Mesodermal cell (in vitro differentiated cells): Measurements from ENCODE around the gene STPG3.
A peak's percentile ranks its signal among the peaks of the same experiment; 100 is the strongest.

ENCODE experiments used
- H3K27ac ChIP-seq: 2 replicates; pipeline ENCODE4 v1.7.0; 2013; ENCODE audit warnings: mild to moderate bottlenecking, low read depth, low read length, moderate library complexity; ENCODE audit not compliant: severe bottlenecking
- H3K36me3 ChIP-seq: 2 replicates; pipeline ENCODE4 v1.7.1; 2013; ENCODE audit warnings: mild to moderate bottlenecking, low read length, moderate library complexity; ENCODE audit not compliant: control insufficient read depth, insufficient read depth
- H3K4me1 ChIP-seq: one replicate; pipeline ENCODE4 v1.7.1; 2013; ENCODE audit warnings: mild to moderate bottlenecking, low read length; ENCODE audit not compliant: insufficient read depth, control insufficient read depth, poor library complexity, severe bottlenecking
- H3K4me3 ChIP-seq: 2 replicates; pipeline ENCODE4 v1.7.0; 2013; ENCODE audit warnings: low read length, control low read depth, mild to moderate bottlenecking; ENCODE audit not compliant: insufficient read depth, poor library complexity, severe bottlenecking; ENCODE audit errors: extremely low read depth
- H3K9me3 ChIP-seq: 2 replicates; pipeline ENCODE4 v1.7.1; 2013; ENCODE audit warnings: mild to moderate bottlenecking, low read length, moderate library complexity; ENCODE audit not compliant: control insufficient read depth
- WGBS, 2 experiments: methylation state at CpG; one replicate each; pipeline ENCODE4 v1.1.5; 2013; ENCODE audit warnings: missing lambda C conversion rate in 2 of 2; ENCODE audit not compliant: insufficient coverage in 2 of 2; 5-methylcytosine and 5-hydroxymethylcytosine counted together

The STPG3 gene

DNA sequence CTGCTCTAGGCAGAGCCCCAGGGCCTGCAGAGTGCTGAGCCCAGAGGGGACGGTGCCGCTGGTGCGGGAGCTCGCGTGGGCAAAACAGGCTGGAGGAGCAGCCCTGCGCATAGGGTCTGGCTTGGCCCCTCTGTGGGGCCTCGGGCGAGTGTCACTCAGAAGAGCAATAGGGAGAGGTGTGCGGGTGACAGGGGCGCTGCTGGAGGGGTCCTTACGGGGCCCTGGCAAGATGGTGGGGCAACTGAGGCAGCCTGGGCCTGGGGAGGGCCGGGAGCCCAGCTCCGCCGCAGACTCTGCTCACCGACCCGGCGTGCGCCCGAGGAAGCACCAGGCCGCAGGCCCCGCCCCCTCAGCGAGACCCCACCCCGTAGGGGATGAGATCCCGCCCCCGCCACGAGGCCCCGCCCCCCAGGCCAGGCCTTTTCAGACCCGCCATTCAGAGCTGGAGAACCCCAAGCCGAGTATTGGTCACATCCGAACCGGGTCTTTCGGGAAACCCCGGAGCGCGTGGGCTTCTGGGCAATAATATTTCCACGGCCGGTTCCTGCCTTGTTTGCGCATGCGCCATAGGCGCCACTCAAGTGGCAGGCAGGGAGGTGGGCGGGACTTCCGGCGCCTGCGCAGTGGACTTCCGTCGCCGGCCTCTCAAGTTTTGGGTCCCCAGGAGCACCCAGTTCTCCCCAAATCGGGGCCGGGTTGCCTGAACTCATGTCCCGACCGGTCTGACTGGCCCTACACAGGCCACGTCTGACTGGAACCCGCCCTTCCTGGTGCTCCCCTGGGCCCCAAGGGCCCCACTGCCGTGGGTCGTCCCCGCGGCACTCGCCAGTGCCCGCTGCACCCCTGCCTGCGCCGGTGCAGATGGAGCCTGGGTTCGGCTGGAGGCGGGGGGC lies 27.8 kb upstream of the STPG3 start:
- H3K9me3 ChIP-seq, result no peaks in the 10 kb centered on the region
- peaks cover 12% of the 10 kb centered on the region for H3K4me1 ChIP-seq
- H3K27ac ChIP-seq, result peak overlapping the region; percentile 66
- 4% methylated on average over 45 to 52 of the region's 63 CpGs for WGBS, 2 experiments
- H3K36me3 ChIP-seq, result no peaks in the 10 kb centered on the region
- H3K4me3 ChIP-seq, result peak overlapping the region; percentile 82

- Histone ChIP-seq H3K4me1 (peaks cover 7% of the 10 kb centered on the region), H3K4me3 (peak within 1 kb of the TSS; percentile 82), H3K9me3 (no peaks in the 10 kb centered on the region), H3K27ac (no peak within 1 kb of the TSS), H3K36me3 (no peaks in the 10 kb centered on the region)
- WGBS, 2 experiments, result 77 to 82% methylated on average over 16 to 17 of the region's 23 CpGs
Measured at GRCh38 chr9:137224830-137225694, 26.0 kb upstream of the STPG3 start, which contains the start of gene CYSRT1. CYSRT1 (plus strand) TSS chr9:137225174; CDS start chr9:137225622, 448 bp downstream.

DNA sequence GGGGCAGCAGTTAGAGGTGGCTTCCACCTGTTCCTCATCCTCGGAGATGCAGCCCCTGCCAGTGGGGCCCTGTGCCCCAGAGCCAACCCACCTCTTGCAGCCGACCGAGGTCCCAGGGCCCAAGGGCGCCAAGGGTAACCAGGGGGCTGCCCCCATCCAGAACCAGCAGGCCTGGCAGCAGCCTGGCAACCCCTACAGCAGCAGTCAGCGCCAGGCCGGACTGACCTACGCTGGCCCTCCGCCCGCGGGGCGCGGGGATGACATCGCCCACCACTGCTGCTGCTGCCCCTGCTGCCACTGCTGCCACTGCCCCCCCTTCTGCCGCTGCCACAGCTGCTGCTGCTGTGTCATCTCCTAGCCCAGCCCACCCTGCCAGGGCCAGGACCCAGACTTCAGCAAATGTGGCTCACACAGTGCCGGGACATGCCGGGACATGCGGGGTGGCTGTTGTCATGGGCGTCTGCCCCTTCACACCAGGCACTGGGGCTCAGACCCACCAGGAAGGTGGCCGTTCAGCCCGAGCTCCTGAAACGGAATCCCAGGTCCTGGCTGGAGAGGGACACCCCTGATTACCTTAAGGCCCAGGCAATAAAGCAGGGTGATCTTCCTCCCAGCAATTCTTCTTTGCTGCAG lies 25.3 kb upstream of the STPG3 start:
- Histone ChIP-seq H3K4me1 (peaks cover 7% of the 10 kb centered on the region), H3K36me3 (no peaks in the 10 kb centered on the region), H3K27ac (no peak overlapping the region), H3K4me3 (no peak overlapping the region), H3K9me3 (no peaks in the 10 kb centered on the region)
- 90 to 93% methylated on average over 13 to 21 of the region's 21 CpGs for WGBS, 2 experiments

- H3K36me3 ChIP-seq, result no peaks in the 10 kb centered on the region
- 90 to 91% methylated on average over 16 to 17 of the region's 18 CpGs for WGBS, 2 experiments
- H3K4me3 ChIP-seq, result no peak overlapping the region
- no peaks in the 10 kb centered on the region for H3K9me3 ChIP-seq
- peaks cover 7% of the 10 kb centered on the region for H3K4me1 ChIP-seq
- no peak overlapping the region for H3K27ac ChIP-seq
Measured at GRCh38 chr9:137226338-137227053, 24.6 kb upstream of the STPG3 start.

DNA sequence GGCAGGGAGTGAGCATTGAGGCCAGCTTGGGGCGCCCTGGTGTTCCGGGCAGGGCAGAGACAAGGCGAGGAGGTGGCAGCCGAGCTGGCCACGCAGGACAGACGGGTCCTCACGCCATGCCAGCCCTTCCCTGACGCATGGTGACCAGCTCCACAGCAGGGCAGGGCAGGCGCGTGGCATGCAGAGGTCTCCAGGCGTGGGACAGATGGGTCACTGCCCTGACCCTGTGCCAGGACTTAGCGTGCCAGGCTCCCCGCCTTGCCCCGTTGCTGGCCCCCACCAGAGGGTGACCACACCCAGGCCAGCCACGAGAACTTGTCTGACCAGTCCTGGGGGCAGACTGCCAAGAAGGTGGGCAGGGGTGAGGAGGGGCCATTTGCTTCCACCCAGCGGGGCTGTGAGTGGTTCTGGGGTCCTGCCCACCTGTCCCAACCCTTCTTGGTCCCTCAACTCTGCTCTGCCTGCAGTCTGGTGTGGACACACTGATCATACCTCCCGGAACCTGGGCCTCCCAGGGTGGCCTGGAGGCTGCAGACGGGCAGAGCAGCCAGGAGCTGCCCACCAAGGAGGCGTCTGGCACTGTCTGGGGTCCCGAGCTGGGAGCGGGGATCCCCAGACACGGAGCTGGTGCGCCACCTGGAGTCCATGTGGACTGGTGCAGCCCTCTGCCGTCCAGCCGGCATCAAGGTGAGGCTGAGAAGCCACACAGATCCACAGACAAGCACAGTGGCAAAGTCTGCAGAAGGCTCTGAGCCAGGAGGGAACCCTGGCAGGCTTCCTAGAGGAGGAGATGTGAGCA lies 23.8 kb upstream of the STPG3 start, which contains the start of gene RNF224:
Gene RNF224, plus strand, starts transcription at position 449 of the 799 bp plus-strand sequence. CDS start 834 bp downstream, outside the sequence.
- Histone ChIP-seq H3K27ac (no peak within 1 kb of the TSS), H3K4me1 (peaks cover 7% of the 10 kb centered on the region), H3K9me3 (no peaks in the 10 kb centered on the region), H3K36me3 (no peaks in the 10 kb centered on the region), H3K4me3 (no peak within 1 kb of the TSS)
- 57 to 67% methylated on average over 22 to 24 of the region's 25 CpGs for WGBS, 2 experiments

GRCh38 chr9:137227853-137228505 lies 23.1 kb upstream of the STPG3 start:
- 62 to 67% methylated on average over 10 to 16 of the region's 18 CpGs for WGBS, 2 experiments
- H3K27ac ChIP-seq, result no peak overlapping the region
- no peaks in the 10 kb centered on the region for H3K9me3 ChIP-seq
- no peak overlapping the region for H3K4me3 ChIP-seq
- H3K4me1 ChIP-seq, result peaks cover 7% of the 10 kb centered on the region
- no peaks in the 10 kb centered on the region for H3K36me3 ChIP-seq

GRCh38 chr9:137228506-137228967 lies 22.5 kb upstream of the STPG3 start:
- Histone ChIP-seq H3K4me1 (peaks cover 7% of the 10 kb centered on the region), H3K4me3 (no peak overlapping the region), H3K9me3 (no peaks in the 10 kb centered on the region), H3K27ac (no peak overlapping the region), H3K36me3 (no peaks in the 10 kb centered on the region)
- WGBS, 2 experiments, result 92 to 93% methylated on average over 24 to 29 of the region's 29 CpGs

- no peaks in the 10 kb centered on the region for H3K36me3 ChIP-seq
- no peak overlapping the region for H3K27ac ChIP-seq
- H3K9me3 ChIP-seq, result no peaks in the 10 kb centered on the region
- H3K4me1 ChIP-seq, result peaks cover 4% of the 10 kb centered on the region
- no peak overlapping the region for H3K4me3 ChIP-seq
- 92 to 93% methylated on average over 25 of the region's 27 CpGs for WGBS, 2 experiments
Measured at GRCh38 chr9:137228968-137229896, 21.9 kb upstream of the STPG3 start.
